HEK293 (cell line): Measurements from ENCODE around the gene PHF8.

Experiments
- CTCF ChIP-seq: fragments of 450-650 bp; formaldehyde crosslinking; IDR thresholded peaks from 2 replicates; pipeline ENCODE4 v1.5.1; 2016; ENCODE audit warnings: missing biosample characterization, missing genetic modification characterization
- OSR2 ChIP-seq: fragments of 450-650 bp; formaldehyde crosslinking; IDR thresholded peaks from 2 replicates; pipeline ENCODE4 v1.5.1; 2016; ENCODE audit warnings: missing biosample characterization, missing genetic modification characterization
- ZNF121 ChIP-seq: fragments of 450-650 bp; formaldehyde crosslinking; IDR thresholded peaks from 2 replicates; pipeline ENCODE4 v1.5.1; 2016; ENCODE audit warnings: missing biosample characterization, missing genetic modification characterization
- ZNF140 ChIP-seq: fragments of 450-650 bp; formaldehyde crosslinking; IDR thresholded peaks from 2 replicates; pipeline ENCODE4 v1.5.1; 2016; ENCODE audit warnings: missing biosample characterization, missing genetic modification characterization
- ZSCAN30 ChIP-seq: fragments of 450-650 bp; IDR thresholded peaks from 2 replicates; pipeline ENCODE4 v1.5.1; 2018; ENCODE audit warnings: missing biosample characterization, mild to moderate bottlenecking, missing genetic modification characterization, moderate library complexity

- TF ChIP-seq ZNF140 (no peak), ZSCAN30 (tag by site-specific recombination) (no peak), ZNF121 (tag by site-specific recombination) (no peak), CTCF (tag by site-specific recombination) (no peak), OSR2 (tag by site-specific recombination) (no peak)
Observed at GRCh38 chrX:53895270-53895669, 149.0 kb downstream of the PHF8 start.
